ENCODE results near the gene PAIP2. TPM values are rescaled to one million over a fixed set of nuclear protein-coding genes. Genes with fewer than 3 reads are reported as not detected.
"Not testable (repeated sequence)": the region's sequence is repeated elsewhere in the genome, so short reads cannot be mapped to it uniquely, and the experiment has no call there.

Gene PAIP2
- total RNA-seq, 4 donors from 2014 or later = 13.8 to 67.3 (median 36.5) TPM

GRCh38 chr5:139341187-139341688 is 416 bp upstream of the PAIP2 start:
- H3K4me3 ChIP-seq = peak overlapping the region; percentile 15 to 78 (median 62)
- no peak for DNase-seq
- peak overlapping the region; percentile 95 to 99 (median 96) for H3K27ac ChIP-seq
- 0 to 2% methylated on average over 5 to 17 of the region's 17 CpGs for WGBS, 2 donors (ENCODE audit: low coverage in 1 of 2)
- intact Hi-C loops (cut with DNase I; ENCODE audit: low total_unique reads) = no loop called here
- no peaks in the 10 kb centered on the region for H3K27me3 ChIP-seq
- peaks cover 5 to 32% (median 29%) of the 10 kb centered on the region in 4 donors for H3K4me1 ChIP-seq
- in situ Hi-C loops (cut with MboI; ENCODE audit: low pct_ligation_motif_present in 1 of 4, low pct_unique_long_range_greater_than_20kb in 1 of 4, low sequenced_read_pairs in 3 of 4) = no loop called here
- H3K9me3 ChIP-seq = no peaks in the 10 kb centered on the region
- no peaks in the 10 kb centered on the region for H3K36me3 ChIP-seq
- TF ChIP-seq POLR2AphosphoS5 (IDR thresholded peaks at IDR 0.05) (no peak), POLR2A (IDR thresholded peaks at IDR 0.05) (no peak)

- Histone ChIP-seq H3K36me3 (no peaks in the 10 kb centered on the region), H3K27me3 (no peaks in the 10 kb centered on the region), H3K27ac (peak overlapping the region; percentile 95 to 99 (median 96)), H3K9me3 (no peaks in the 10 kb centered on the region), H3K4me3 (peak overlapping the region; percentile 56 to 94 (median 72)), H3K4me1 (peaks cover 5 to 32% (median 29%) of the 10 kb centered on the region in 4 donors)
- in situ Hi-C loops (cut with MboI; ENCODE audit: low pct_ligation_motif_present in 1 of 4, low pct_unique_long_range_greater_than_20kb in 1 of 4, low sequenced_read_pairs in 3 of 4) (no loop called here), intact Hi-C loops (cut with DNase I; ENCODE audit: low total_unique reads) (no loop called here)
- no peak for TF ChIP-seq CTCF (IDR thresholded peaks at IDR 0.05)
- no peak for TF ChIP-seq POLR2A (IDR thresholded peaks at IDR 0.05)
- no peak for TF ChIP-seq POLR2AphosphoS5 (IDR thresholded peaks at IDR 0.05)
- TF ChIP-seq EP300 (IDR thresholded peaks at IDR 0.05; ENCODE audit: low read depth) = no peak
- WGBS, 2 donors (ENCODE audit: low coverage in 1 of 2) = 0% methylated on average over 3 to 16 of the region's 16 CpGs
- DNase-seq = no peak
These were observed 719 bp downstream of the PAIP2 start for GRCh38 chr5:139342423-139342723.

GRCh38 chr5:139343476-139343875 is 1.8 kb downstream of the PAIP2 start:
- in situ Hi-C loops (cut with MboI; ENCODE audit: low pct_ligation_motif_present in 1 of 4, low pct_unique_long_range_greater_than_20kb in 1 of 4, low sequenced_read_pairs in 3 of 4) (no loop called here), intact Hi-C loops (cut with DNase I; ENCODE audit: low total_unique reads) (no loop called here)
- TF ChIP-seq CTCF (IDR thresholded peaks at IDR 0.05) (no peak), POLR2AphosphoS5 (IDR thresholded peaks at IDR 0.05) (no peak), POLR2A (IDR thresholded peaks at IDR 0.05) (no peak), EP300 (IDR thresholded peaks at IDR 0.05; ENCODE audit: low read depth) (no peak)
- no peaks in the 10 kb centered on the region for H3K36me3 ChIP-seq
- no peaks in the 10 kb centered on the region for H3K9me3 ChIP-seq
- 75 to 80% methylated on average over 7 to 9 of the region's 9 CpGs for WGBS, 2 donors (ENCODE audit: low coverage in 1 of 2)
- H3K27me3 ChIP-seq = no peaks in the 10 kb centered on the region
- H3K27ac ChIP-seq = peak overlapping the region in 2 of 4 donors; percentile 95 to 98
- H3K4me3 ChIP-seq = peak overlapping the region in 1 of 4 donors; percentile 78
- H3K4me1 ChIP-seq = peaks cover 5 to 36% (median 34%) of the 10 kb centered on the region in 4 donors
- no peak for DNase-seq

- Histone ChIP-seq H3K9me3 (no peaks in the 10 kb centered on the region), H3K36me3 (no peaks in the 10 kb centered on the region), H3K4me1 (peaks cover 5 to 41% (median 36%) of the 10 kb centered on the region in 4 donors), H3K27ac (no peak overlapping the region), H3K4me3 (no peak overlapping the region), H3K27me3 (no peaks in the 10 kb centered on the region)
- WGBS, 2 donors (ENCODE audit: low coverage in 1 of 2) = 88 to 90% methylated on average over 2 of the region's 2 CpGs
- DNase-seq = no peak
- in situ Hi-C loops (cut with MboI; ENCODE audit: low pct_ligation_motif_present in 1 of 4, low pct_unique_long_range_greater_than_20kb in 1 of 4, low sequenced_read_pairs in 3 of 4) = no loop called here
- intact Hi-C loops (cut with DNase I; ENCODE audit: low total_unique reads) = no loop called here
- TF ChIP-seq POLR2AphosphoS5 (IDR thresholded peaks at IDR 0.05) = no peak
- no peak for TF ChIP-seq EP300 (IDR thresholded peaks at IDR 0.05; ENCODE audit: low read depth)
- no peak for TF ChIP-seq CTCF (IDR thresholded peaks at IDR 0.05)
These were observed 2.5 kb downstream of the PAIP2 start for GRCh38 chr5:139344177-139344576.

- intact Hi-C loops (cut with DNase I; ENCODE audit: low total_unique reads); H3K27ac ChIP-seq: not testable (repeated sequence)
- WGBS, 2 donors (ENCODE audit: low coverage in 1 of 2) = 91 to 94% methylated on average over 8 of the region's 8 CpGs
These were observed 3.8 kb downstream of the PAIP2 start for GRCh38 chr5:139345442-139345841.

GRCh38 chr5:139347863-139348262 is 6.2 kb downstream of the PAIP2 start:
- H3K36me3 ChIP-seq; H3K9me3 ChIP-seq; DNase-seq; H3K4me3 ChIP-seq; H3K27ac ChIP-seq; intact Hi-C loops (cut with DNase I; ENCODE audit: low total_unique reads); in situ Hi-C loops (cut with MboI; ENCODE audit: low pct_ligation_motif_present in 1 of 4, low pct_unique_long_range_greater_than_20kb in 1 of 4, low sequenced_read_pairs in 3 of 4); H3K27me3 ChIP-seq: not testable (repeated sequence)
- H3K4me1 ChIP-seq = peaks cover 0 to 46% (median 27%) of the 10 kb centered on the region in 4 donors
- 93 to 95% methylated on average over 6 to 9 of the region's 9 CpGs for WGBS, 2 donors (ENCODE audit: low coverage in 1 of 2)

More at GRCh38 chr5:139345442-139345841, 3.8 kb downstream of the PAIP2 start:
- H3K36me3 ChIP-seq; in situ Hi-C loops (cut with MboI; ENCODE audit: low pct_ligation_motif_present in 1 of 4, low pct_unique_long_range_greater_than_20kb in 1 of 4, low sequenced_read_pairs in 3 of 4); H3K4me3 ChIP-seq; H3K9me3 ChIP-seq; DNase-seq; H3K27me3 ChIP-seq: not testable (repeated sequence)
- peaks cover 5 to 45% (median 36%) of the 10 kb centered on the region in 4 donors for H3K4me1 ChIP-seq

Data from transverse colon (tissue), 4 donors.